Eye (tissue), 1 donor: ENCODE data around the gene L3MBTL4.
A peak's percentile ranks its signal among the peaks of the same experiment; 100 is the strongest.
"Not testable (repeated sequence)": the region's sequence is repeated elsewhere in the genome, so short reads cannot be mapped to it uniquely, and the experiment has no call there.

Experiments
- DNase-seq: peaks from one replicate; pipeline ENCODE4 v3.0.0-alpha.2; 2015

Gene L3MBTL4

DNA sequence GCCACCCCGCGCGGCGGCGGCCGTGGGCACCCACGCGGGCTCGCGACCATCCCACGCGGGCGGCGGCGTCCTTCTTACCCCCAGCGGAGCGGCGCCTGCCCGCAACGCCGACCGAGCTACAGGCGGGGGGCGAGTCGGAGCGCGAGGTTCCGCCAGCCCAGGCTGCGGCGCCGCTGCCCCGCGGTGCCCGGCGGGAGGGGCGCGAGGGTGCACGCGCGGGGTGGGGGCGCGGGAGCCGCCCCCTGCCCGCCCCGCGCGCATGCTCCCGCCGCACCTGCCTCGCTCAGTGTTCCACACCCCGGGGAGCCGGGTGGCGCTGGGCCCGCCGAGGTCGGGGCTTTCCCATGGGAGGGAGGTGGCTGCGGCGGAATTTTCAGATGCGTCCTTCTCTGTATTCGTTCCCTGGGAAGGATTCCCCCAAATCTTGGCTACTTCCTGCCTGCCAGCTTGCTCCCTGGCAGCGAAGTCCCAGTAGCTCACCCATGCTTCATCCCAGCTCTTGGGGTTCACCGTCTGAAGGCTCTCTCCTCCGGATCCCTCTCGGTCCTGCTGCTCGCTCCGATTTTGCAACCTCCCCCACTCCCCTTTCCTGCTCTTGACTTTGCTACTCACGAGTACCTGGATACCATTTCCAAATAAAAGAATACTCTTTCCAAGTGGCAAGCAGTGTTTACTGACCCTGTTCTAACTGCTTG lies at the start of gene L3MBTL4:
TSS of gene L3MBTL4 (minus strand) at position 189 of the 695 bp plus-strand sequence. CDS start 103,286 bp downstream, outside the sequence.
- peak; percentile 55 for DNase-seq

DNA sequence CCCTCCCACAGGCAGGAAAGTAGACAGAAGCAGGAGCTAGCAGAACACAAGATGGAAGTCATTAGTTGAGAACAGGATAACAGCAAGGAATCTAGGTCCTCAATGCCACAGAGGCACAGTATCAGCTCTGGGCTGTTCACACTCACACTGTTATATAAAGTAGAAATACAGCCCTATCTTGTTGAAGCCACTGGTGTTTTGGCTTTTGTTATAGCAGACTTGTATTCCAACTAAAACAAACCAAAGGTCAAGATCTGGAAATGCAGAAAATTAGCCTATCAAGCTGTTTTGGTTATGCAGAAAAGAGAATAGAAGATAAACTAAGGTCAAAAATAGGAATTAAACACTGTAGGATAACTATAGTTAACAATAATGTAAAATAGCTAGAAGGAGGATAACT lies 37.5 kb upstream of the L3MBTL4 start:
- DNase-seq, result no peak

DNA sequence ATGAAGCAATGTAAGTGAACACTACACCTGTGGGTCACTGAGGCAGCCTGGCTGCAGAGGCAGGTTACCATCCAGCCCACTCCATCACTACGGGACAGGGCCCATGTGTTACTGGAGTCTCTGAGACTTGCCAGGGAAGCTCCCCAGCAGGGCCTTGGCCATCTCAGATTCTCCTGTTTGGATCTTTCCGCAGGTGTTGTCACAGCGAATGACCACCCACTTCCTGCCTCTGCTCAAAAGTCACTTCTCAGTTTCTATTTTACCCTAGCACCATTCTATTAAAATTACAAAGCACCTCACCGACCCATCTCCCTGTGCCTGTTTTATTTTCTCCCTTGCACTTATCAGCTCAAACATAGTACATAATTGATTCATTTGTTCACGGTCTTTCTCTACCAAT lies 34.5 kb upstream of the L3MBTL4 start:
- DNase-seq, result no peak

DNA sequence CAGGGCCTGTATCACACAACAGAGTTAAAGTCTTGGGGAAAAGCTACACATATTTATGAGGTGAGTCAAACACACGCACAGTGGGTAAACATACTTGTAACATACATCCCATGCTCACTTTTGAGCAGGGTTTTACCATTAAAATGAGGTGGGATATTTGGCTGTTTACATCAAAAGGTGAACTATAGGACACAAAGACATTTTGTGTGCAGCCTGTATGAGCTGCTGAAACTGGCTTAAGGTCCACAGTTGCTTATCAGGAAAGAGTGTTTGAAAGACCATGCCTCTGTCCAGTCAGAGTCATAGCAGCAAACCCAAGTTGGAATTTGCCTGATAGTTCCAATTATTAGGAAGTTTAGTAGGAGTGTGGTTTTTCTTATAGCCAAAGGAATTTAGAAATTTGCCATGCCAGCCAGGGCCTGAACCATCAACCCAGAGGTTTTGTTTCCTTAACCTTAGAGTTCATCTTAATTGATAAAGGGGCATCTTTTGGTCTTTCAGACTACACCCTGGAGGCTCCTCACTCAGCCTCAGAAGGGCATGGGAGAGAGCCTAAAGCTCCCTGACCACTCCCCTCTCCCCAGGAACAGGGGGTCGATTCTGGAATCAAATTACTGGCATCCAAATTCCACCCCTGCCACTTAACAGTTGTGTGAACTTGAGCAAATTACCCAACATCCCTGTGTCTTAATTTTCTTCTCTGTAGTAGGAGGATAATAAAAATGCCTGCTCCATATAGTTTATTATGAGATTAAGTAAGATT lies 29.9 kb upstream of the L3MBTL4 start:
- DNase-seq, result no peak

DNA sequence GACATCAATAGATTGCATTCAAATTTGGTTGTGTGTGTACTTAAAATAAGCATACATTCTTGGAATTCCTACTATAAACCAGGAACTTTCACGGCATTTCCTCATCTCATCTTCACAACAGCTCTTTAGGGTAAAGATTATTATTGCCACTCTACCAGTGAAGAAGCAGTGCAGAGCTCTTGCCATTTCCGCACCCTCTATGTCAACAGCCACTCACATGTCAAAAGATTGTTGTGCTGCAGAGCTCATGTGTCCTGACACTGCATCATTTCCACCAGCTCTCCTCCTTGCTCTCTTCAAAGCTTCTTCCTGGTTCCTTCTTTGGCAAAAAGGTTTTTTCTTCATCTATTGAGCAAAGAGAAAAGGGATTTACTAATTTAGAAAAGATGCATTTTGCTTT lies 26.5 kb upstream of the L3MBTL4 start:
- DNase-seq, result no peak

DNA sequence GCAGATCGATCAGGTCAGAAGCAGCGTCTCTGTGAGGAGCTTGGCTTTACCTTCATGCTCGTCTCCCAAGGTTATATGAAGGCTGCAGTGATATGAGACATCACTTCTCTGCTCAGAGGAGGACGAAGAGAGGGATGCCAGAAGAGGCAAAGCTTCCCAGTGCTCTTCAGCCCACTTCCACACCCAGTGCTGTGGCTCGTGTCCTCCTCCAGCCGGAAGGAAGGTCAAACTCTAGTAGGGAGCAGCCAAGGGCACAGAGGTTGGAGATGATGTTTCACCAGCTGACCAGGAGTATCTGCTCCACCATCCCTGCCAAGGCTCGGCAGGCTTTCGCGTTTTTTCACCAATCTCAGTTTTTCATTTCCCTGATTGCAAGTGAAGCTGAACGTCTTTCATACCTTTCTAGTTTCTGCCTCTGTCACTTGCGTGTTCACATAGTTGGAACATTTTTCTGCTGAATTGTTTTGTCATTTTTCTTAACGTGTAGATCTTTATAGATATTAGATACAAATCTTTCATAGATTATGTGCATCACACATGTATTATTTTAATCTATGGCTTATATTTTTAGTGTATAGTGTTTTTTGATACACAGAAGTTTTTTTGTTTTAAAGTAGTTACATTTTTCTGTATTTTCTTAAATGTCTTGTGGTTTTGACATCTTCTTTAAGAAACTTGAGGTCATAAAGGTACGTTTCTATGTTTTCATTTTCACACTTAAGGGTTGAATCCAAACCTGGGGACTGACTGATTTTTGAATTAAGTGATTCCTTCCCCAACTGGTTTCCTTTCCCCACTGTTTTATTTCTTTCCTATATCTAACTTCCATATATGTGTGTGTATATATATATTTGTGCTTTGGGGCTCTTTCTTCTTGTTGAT lies 23.5 kb upstream of the L3MBTL4 start:
- DNase-seq, result no peak

DNA sequence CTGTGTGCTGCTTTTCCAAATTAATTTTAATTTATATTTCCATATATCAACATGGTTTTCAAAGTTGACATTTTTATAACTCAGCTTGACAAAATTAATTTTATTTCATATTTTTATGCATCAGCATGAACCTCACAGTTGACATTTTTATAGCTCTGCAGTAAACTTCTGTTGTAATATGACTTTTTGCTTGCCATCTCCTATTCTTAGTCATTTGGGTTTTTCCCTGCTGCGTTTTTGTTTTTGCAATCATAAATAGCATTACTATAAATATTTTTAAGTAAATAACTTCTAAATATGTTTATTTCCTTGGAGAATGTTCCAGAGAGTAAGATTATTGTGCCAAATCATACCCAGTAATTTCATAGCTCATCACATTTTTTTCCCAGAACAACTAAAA lies 21.0 kb upstream of the L3MBTL4 start:
- no peak for DNase-seq

DNA sequence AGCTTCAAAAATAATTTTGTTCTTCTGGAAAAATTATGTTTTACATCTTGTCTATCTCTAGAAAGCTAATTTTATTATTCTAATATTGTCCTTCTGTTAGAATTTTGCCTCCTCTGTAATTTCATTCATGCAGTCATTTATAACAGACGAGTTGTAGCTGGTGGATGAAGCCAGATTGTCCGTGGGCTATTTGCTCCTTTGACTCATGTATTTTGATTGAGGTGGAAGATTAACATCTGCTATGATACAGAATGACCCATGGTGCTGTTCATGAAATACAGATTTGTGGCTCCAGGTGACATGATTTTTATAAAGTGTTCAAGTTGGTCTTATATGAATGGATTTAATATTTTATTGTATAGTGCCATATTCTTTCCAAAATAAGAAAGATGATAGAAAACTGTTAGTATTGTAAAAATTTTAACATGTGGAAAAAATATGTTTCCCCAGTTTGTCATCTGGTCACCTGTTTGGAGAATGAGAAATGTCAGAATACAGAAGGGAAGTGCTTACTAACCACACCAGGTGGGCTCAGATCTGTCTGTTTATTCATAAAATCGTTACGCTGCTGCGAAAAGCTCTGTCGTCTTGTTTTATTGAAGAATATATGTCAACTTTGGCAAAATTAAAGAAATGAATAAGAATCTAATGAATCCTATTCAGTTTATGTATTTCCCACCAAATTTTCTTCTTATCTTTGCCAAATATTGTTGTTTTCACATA lies 20.4 kb upstream of the L3MBTL4 start:
- no peak for DNase-seq

DNA sequence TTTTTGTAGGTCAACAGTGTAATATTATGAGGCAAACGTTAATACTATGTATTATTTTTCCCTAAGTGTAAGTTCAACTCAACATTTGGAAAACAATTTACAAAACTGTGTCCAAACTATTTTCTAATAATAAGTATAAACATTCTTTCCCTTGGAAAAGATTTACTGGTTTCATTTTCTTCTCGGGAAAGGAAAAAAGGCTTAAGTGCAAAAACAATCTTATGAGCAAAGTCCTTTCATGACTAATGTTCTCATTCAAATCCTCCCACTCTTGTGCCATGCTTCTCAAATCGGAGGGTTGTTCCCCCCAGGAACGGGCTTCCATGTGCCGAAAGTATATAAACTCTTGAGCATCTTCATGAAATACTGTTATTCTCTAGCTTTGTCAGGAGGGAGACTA lies 19.8 kb upstream of the L3MBTL4 start:
- no peak for DNase-seq

DNA sequence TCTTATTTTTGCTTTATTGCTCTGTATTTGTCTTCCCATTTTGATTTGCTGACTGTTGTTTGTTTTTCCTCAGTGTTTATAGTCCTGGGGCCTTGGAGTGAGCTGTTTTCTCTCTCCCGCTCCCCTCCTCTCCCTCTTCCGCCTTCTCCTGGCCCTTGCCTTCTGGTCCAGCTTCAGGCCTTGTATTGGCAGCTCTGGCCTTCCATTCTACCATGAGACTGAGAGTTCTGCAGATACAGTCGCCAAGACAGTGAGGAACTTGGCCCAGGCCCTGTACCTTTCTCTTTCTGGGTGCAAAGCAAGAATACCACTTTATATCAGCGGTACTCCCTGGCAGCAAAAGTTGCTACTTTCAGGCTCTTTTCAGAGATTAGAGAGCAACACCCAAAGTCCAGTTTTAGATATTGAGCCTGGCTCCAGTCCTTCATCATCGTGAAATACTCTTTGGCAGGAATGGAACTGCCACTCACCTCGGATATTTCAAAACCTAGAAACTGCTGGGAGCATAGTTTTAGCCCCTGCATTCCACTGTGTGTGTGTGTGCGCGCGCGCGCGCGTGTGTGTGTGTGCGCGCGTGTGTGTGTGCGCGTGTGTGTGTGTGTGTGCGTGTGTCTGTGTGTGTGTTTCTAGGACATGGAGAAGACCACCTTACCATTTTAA lies 17.1 kb upstream of the L3MBTL4 start:
- DNase-seq, result no peak

DNA sequence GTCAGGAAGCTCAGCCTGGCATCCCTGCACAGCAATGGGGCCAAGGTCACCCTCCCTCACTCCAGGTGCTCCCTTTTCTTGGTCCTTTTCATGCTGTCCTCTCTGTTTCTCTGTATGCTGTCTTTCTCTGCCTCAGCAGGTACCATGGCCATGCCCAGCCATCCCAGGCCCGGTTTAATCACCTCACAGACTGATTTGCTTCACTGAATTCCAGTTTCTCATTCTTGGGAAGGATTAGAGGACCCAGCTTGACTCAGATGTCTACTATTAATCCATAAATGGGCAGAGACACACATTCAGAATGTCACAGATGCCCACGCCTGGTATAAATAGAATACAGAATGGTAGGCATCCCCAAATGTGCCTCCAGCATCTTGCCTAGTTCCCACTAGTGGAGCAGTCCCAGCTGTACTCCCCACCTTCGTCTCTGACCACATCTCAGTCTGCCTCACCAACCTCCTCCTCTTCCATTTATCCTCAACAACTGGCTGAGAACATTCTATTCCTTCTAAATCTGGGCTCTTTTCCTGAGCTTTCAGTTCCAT lies 14.2 kb upstream of the L3MBTL4 start:
- DNase-seq, result no peak

DNA sequence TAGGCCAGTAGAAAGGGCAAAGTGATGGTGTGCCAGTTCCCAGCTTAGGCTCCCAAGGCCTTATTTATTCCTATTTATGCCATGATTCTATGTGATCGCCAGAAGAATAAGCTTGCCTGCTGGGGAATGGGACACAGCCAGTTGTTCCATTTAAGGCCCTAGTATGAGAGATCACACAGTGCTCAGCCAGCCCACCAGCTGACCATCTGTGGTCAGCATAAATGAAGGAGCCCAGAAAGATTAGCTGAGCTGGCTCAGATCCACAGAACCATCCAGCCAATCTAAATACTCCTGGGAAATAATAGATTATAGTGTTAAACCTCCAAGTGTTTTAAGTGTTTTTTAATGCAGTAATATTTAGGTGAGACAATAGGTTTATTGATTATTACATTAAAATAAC lies 12.6 kb upstream of the L3MBTL4 start:
- DNase-seq, result no peak

DNA sequence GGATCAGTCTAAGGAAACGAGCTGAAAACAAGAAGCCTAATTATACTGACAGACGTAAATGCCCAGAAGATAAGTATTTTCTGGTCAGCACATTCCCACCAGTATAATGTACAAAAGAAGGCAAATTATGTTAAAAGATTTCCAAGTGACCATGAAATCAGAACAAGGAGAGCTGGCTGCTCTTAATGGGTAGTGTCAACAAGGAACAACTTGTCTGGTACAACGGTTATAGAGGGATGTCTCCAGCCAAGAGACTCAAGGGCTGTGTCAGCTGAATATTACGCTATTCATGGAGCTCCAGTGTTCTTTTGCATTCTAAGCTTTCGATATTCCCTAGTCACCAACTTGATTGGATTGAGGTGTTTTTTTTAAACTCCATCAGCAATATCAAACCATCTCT lies 8.6 kb upstream of the L3MBTL4 start:
- DNase-seq, result no peak

DNA sequence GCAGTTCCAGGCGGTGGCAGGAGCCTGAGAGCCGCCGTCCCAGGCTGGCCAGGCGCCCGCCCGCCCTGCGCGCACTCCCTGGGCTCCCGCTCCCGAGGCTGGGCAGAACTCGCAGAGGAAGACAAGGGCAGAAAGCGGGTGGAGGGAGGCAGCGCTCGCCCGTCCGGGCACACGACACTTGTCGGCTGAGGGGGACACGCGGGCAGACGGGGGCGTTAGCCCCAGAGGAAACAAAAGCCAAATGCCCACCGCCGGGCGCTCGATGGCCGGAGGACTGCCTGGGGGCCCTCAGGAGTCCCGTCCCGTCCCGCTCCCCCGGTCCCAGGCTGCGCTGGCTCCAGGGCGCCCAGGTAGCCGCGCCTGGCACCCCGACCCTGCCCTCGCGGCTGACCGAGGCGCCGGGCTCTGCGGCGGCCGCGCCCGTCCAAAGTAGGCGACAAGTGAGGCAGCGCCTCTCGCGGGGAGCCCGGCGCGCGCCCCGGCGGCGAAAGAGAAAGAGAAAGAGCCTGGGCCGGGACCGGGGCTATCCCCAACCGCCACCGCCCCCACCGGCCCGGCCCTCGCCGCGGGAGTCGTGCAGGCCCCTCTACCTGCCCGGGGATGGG lies 491 bp downstream of the L3MBTL4 start:
- peak; percentile 70 for DNase-seq

DNA sequence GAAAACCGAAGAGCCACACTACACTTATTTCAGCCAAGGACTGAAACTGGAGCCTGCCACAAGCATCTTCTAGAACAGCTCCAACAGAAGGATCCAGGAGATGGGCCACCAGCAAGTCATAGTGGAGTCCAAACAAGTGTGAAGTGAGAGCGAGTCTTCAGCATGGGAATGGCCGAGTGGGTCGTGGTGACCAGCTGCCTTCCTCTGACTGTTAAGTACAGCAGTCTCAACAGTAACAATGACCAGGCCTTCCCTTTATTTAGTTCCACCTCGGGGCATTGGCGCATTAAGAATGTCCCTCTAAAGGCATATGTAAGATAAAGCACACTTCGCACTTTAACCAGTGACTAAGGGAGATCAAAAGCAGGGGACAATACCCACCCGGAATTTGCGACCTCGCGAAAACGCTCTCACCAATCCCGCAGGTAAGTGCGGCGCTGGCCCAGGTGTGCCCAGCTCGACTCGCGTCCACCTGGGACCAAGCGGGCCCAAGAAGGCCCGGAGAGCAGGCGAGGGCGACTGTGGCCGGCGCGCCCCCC lies 1.1 kb downstream of the L3MBTL4 start:
- peak; percentile 25 for DNase-seq

DNA sequence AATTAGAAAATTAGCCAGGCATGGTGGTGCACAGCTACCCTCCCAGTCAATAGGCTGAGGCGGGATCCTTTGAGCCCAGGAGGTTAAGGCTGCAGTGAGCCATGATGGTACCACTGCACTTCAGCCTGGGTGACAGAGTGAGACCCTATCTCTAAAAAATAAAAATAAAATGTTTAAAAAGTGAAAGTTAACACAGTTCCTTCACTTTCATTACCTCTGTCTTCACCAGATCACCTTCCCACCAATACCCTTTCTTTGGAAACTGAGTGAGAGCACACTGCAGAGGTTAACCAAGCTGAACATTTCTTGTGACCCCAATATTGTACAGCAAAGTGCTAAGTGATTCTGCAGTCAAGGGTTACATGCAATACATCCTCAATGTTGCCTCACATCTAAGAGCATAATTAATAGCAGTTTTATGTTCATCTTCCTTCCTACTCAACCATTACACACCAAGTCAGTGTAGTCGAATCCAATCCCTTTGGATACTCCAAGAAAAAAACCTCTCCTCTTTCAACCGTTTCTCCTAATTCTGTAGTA lies 1.7 kb downstream of the L3MBTL4 start:
- DNase-seq, result no peak

DNA sequence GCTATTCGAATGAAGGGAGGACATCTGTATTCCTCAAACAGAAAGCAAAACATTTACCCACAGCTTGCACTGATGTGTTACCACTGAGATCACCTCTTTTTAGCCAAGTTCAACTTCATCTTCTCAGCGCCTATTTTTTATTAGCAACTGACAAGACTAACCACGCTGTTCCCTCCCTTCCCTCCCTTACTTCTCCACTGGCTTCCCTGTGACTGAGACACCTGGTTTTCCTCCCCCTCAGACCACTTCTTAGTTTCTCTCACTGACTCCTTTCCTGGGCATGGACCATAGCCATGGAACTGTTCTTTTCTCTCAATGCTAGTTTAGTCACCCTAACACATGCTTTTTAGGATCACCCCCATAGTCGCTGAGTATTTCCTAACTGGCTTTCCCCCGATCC lies 3.3 kb downstream of the L3MBTL4 start:
- no peak for DNase-seq

DNA sequence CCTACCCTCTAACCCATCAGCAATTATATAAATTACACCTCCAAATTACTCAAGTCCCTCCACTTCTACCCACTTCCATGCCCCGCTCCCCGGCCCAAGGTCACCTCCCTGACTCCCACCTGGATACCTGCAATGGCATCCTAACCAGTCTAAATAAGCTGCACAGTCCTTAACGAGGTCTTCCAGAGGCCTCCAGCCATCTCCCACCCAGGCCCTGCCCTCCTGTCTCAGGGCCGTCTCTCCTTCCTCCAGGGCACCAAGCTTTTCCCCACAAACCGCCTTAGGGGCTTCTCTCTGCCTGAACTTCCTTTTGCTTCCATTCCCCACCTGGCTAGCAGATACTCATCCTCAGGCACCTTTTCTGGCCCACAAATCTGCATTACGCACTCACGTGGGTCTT lies 4.8 kb downstream of the L3MBTL4 start:
- no peak for DNase-seq

DNA sequence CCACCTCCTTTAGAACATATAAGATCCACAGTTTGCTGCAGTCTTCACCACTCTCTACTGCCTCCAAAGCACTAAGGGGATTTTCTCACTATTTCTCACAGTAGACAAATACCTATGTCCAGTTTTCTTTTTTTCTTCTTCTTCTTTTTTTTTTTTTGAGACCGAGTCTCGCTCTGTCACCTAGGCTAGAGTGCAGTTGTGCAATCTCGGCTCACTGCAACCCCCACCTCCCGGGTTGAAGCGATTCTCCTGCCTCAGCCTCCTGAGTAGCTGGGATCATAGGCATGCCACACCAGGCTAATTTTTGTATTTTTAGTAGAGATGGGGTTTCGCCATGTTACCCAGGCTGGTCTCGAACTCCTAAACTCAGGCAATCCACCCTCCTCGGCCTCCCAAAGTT lies 6.2 kb downstream of the L3MBTL4 start:
- DNase-seq, result not testable (repeated sequence)

DNA sequence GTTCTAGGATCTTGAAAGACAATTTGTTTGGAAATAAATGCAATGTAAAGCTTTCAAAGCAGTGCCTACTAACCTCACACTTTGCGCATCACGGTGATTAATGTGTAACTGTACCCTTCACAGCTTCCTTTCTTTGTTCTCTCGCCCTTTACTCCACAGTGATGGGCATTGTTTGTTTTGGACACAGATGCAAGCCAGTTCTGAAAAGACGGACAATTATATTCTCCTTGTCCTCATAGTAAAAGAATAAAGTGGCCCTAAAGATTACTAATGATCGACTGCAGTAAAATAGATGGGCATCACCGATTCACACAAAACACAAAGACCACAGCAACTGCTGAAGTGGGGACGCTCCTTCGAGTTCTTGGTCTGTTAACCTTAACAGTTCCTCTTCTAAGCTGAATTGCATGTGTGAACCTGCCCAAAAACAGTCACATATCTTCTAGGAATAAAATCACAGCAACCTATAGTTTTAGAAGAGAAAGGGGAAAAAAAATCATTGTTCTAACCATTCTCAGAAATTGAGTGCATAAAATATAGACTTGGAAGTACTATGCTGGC lies 7.7 kb downstream of the L3MBTL4 start:
- DNase-seq, result no peak
